ENCODE results near the gene CPLANE2.

GRCh38 chr1:16258591-16259135, 21.7 kb upstream of the CPLANE2 start:
- TF ChIP-seq CTCF (IDR thresholded peaks at IDR 0.05) (no peak), POLR2A (IDR thresholded peaks at IDR 0.05) (no peak)
